GM23338 (cell line): Measurements from ENCODE around the gene PRPF39. TPM values are rescaled to one million over a fixed set of nuclear protein-coding genes. Genes with fewer than 3 reads are reported as not detected.

Experiments used
- ATAC-seq: fragments of 200-7000 bp; cut with Tn5 transposase; 3 replicates; pipeline ENCODE4 v1.9.1; 2020
- DNase-seq: peaks from one replicate; pipeline ENCODE4 v3.0.0-alpha.2; 2015; ENCODE audit warnings: low spot score
- H2AFZ ChIP-seq: fragments of 200-600 bp; sonication (generic); 2 replicates; pipeline ENCODE4 v1.8.0; 2016; ENCODE audit warnings: antibody characterized with exemption, mild to moderate bottlenecking, moderate library complexity
- H3F3A ChIP-seq: fragments of 200-600 bp; sonication (generic); replicated peaks from 2 replicates; pipeline ENCODE4 v1.8.0; 2017; ENCODE audit warnings: antibody characterized with exemption, mixed run types, low read depth
- H3K27ac ChIP-seq: fragments of 200-600 bp; sonication (generic); 2 replicates; pipeline ENCODE4 v1.6.1; 2016; ENCODE audit warnings: low read depth
- H3K27me3 ChIP-seq: fragments of 200-600 bp; sonication (generic); 2 replicates; pipeline ENCODE4 v1.8.0; 2016; ENCODE audit warnings: mild to moderate bottlenecking, mixed run types, moderate library complexity; ENCODE audit not compliant: insufficient read depth
- H3K36me3 ChIP-seq: fragments of 200-600 bp; sonication (generic); 2 replicates; pipeline ENCODE4 v1.8.0; 2016; ENCODE audit warnings: mild to moderate bottlenecking; ENCODE audit not compliant: insufficient read depth
- H3K4me1 ChIP-seq: fragments of 200-600 bp; sonication (generic); 2 replicates; pipeline ENCODE4 v1.8.0; 2016; ENCODE audit warnings: mild to moderate bottlenecking, moderate library complexity; ENCODE audit not compliant: insufficient read depth
- H3K4me2 ChIP-seq: fragments of 200-600 bp; sonication (generic); 2 replicates; pipeline ENCODE4 v1.7.1; 2017; ENCODE audit warnings: mixed run types
- H3K4me3 ChIP-seq: fragments of 200-600 bp; sonication (generic); 2 replicates; pipeline ENCODE4 v1.6.1; 2016; ENCODE audit warnings: mixed run types
- H3K79me2 ChIP-seq: fragments of 200-600 bp; sonication (generic); replicated peaks from 2 replicates; pipeline ENCODE4 v1.8.0; 2017; ENCODE audit warnings: mild to moderate bottlenecking; ENCODE audit not compliant: insufficient read depth
- H3K9me2 ChIP-seq: fragments of 200-600 bp; sonication (generic); 2 replicates; pipeline ENCODE4 v1.8.0; 2017; ENCODE audit not compliant: insufficient read depth
- H4K20me1 ChIP-seq: fragments of 200-600 bp; sonication (generic); replicated peaks from 2 replicates; pipeline ENCODE4 v1.8.0; 2017; ENCODE audit warnings: mild to moderate bottlenecking; ENCODE audit not compliant: insufficient read depth
- H3K27ac Mint-ChIP-seq: 2 replicates; pipeline ENCODE4 v1.8.0; 2020; ENCODE audit warnings: inconsistent platforms, mild to moderate bottlenecking, moderate library complexity, mixed read lengths
- H3K27me3 Mint-ChIP-seq: 3 replicates; pipeline ENCODE4 v1.8.0; 2022; ENCODE audit warnings: low read depth, mild to moderate bottlenecking, moderate library complexity, mixed read lengths, inconsistent platforms; ENCODE audit not compliant: insufficient read depth, poor library complexity
- H3K36me3 Mint-ChIP-seq: 3 replicates; pipeline ENCODE4 v1.8.0; 2021; ENCODE audit warnings: low read depth, mild to moderate bottlenecking, inconsistent platforms, moderate library complexity, mixed read lengths
- H3K4me1 Mint-ChIP-seq: 3 replicates; pipeline ENCODE4 v1.8.0; 2020; ENCODE audit warnings: mild to moderate bottlenecking, inconsistent platforms, mixed read lengths
- H3K4me3 Mint-ChIP-seq: 3 replicates; pipeline ENCODE4 v1.8.0; 2021; ENCODE audit warnings: moderate library complexity, mild to moderate bottlenecking, inconsistent platforms, mixed read lengths
- H3K9me3 Mint-ChIP-seq: 3 replicates; pipeline ENCODE4 v1.8.0; 2020; ENCODE audit warnings: moderate library complexity, mild to moderate bottlenecking, inconsistent platforms, mixed read lengths
- EZH2 ChIP-seq: fragments of 200-600 bp; sonication (generic); IDR thresholded peaks from one replicate; pipeline ENCODE4 v1.8.0; 2017; ENCODE audit warnings: antibody characterized with exemption, mild to moderate bottlenecking, low read depth; ENCODE audit not compliant: unreplicated experiment
- JUNB ChIP-seq: IDR thresholded peaks from one replicate; pipeline ENCODE4 v1.6.1; 2016; ENCODE audit warnings: antibody characterized with exemption; ENCODE audit not compliant: unreplicated experiment
- NANOG ChIP-seq: IDR thresholded peaks from 2 replicates; pipeline ENCODE4 v1.6.1; 2016; ENCODE audit warnings: antibody characterized with exemption, borderline replicate concordance
- POLR2AphosphoS5 ChIP-seq: IDR thresholded peaks from 2 replicates; pipeline ENCODE4 v1.6.1; 2016; ENCODE audit warnings: antibody characterized with exemption, low read depth
- ZNF114 ChIP-seq: fragments of 250-450 bp; sonication (Bioruptor Pico); IDR thresholded peaks from 2 replicates; pipeline ENCODE4 v1.5.0; 2020; ENCODE audit warnings: mild to moderate bottlenecking, moderate library complexity
- ZNF331 ChIP-seq: fragments of 250-450 bp; sonication (Bioruptor Pico); IDR thresholded peaks from 2 replicates; pipeline ENCODE4 v1.5.0; 2020; ENCODE audit warnings: low read depth, mild to moderate bottlenecking, moderate library complexity
- polyA plus RNA-seq: library from polyadenylated mRNA; unstranded; fragments of >200 nt; fragmentation: Nextera tagmentation; extraction: Ambion mirVana; gene quantifications from 2 replicates; pipeline ENCODE4 v1.2.1, GENCODE V29; 2016
- total RNA-seq: library from RNA; depleted of rRNA; stranded (reverse); fragments of >200 nt; shearing (Covaris generic); gene quantifications from 2 replicates; pipeline ENCODE4 v1.2.3, GENCODE V29; 2014
- TF ChIP-seq, protein P1 (sequence below): fragments of 250-450 bp; sonication (Bioruptor Pico); IDR thresholded peaks from 2 replicates; pipeline ENCODE4 v1.5.0; 2020; ENCODE audit warnings: mild to moderate bottlenecking, moderate library complexity

PRPF39 gene
- total and polyA plus RNA-seq, 2 experiments from 2014 or later = 30.7 to 56.9 TPM

DNA sequence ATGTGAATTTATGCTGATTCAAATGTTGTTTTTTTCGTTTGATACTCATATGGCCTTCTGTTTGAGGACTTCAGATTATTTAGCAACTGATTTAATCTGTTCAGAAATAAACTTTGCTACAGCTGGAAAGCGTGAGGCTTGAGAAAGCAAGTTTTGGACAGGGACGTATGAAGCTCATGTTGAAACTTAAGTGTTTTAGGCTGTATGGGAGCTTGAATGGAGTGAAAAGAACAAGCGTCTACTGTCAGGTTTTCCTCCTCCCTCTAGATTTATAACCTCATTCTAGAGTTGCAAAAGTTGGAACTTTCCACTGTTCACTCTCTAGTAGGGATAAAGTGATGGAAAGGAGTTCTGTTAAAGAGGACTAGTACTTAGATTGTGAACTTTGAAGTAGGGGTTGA is 1.0 kb downstream of the PRPF39 start:
- peak overlapping the region; percentile 98 for H3K4me3 ChIP-seq
- H3K4me2 ChIP-seq = peak overlapping the region; percentile 89
- H3K27me3 Mint-ChIP-seq = peaks cover 12% of the 10 kb centered on the region
- ATAC-seq (no peak), DNase-seq (no peak)
- peak overlapping the region; percentile 100 for H3K4me3 Mint-ChIP-seq
- no peak for TF ChIP-seq EZH2
- no peak for TF ChIP-seq POLR2AphosphoS5
- TF ChIP-seq, protein P1, sequence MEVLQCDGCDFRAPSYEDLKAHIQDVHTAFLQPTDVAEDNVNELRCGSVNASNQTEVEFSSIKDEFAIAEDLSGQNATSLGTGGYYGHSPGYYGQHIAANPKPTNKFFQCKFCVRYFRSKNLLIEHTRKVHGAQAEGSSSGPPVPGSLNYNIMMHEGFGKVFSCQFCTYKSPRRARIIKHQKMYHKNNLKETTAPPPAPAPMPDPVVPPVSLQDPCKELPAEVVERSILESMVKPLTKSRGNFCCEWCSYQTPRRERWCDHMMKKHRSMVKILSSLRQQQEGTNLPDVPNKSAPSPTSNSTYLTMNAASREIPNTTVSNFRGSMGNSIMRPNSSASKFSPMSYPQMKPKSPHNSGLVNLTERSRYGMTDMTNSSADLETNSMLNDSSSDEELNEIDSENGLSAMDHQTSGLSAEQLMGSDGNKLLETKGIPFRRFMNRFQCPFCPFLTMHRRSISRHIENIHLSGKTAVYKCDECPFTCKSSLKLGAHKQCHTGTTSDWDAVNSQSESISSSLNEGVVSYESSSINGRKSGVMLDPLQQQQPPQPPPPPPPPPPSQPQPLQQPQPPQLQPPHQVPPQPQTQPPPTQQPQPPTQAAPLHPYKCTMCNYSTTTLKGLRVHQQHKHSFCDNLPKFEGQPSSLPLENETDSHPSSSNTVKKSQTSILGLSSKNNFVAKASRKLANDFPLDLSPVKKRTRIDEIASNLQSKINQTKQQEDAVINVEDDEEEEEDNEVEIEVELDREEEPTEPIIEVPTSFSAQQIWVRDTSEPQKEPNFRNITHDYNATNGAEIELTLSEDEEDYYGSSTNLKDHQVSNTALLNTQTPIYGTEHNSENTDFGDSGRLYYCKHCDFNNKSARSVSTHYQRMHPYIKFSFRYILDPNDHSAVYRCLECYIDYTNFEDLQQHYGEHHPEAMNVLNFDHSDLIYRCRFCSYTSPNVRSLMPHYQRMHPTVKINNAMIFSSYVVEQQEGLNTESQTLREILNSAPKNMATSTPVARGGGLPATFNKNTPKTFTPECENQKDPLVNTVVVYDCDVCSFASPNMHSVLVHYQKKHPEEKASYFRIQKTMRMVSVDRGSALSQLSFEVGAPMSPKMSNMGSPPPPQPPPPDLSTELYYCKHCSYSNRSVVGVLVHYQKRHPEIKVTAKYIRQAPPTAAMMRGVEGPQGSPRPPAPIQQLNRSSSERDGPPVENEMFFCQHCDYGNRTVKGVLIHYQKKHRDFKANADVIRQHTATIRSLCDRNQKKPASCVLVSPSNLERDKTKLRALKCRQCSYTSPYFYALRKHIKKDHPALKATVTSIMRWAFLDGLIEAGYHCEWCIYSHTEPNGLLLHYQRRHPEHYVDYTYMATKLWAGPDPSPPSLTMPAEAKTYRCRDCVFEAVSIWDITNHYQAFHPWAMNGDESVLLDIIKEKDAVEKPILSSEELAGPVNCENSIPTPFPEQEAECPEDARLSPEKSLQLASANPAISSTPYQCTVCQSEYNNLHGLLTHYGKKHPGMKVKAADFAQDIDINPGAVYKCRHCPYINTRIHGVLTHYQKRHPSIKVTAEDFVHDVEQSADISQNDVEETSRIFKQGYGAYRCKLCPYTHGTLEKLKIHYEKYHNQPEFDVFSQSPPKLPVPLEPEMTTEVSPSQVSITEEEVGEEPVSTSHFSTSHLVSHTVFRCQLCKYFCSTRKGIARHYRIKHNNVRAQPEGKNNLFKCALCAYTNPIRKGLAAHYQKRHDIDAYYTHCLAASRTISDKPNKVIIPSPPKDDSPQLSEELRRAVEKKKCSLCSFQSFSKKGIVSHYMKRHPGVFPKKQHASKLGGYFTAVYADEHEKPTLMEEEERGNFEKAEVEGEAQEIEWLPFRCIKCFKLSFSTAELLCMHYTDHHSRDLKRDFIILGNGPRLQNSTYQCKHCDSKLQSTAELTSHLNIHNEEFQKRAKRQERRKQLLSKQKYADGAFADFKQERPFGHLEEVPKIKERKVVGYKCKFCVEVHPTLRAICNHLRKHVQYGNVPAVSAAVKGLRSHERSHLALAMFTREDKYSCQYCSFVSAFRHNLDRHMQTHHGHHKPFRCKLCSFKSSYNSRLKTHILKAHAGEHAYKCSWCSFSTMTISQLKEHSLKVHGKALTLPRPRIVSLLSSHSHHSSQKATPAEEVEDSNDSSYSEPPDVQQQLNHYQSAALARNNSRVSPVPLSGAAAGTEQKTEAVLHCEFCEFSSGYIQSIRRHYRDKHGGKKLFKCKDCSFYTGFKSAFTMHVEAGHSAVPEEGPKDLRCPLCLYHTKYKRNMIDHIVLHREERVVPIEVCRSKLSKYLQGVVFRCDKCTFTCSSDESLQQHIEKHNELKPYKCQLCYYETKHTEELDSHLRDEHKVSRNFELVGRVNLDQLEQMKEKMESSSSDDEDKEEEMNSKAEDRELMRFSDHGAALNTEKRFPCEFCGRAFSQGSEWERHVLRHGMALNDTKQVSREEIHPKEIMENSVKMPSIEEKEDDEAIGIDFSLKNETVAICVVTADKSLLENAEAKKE (CRISPR knock-in tag) = no peak
- no peaks in the 10 kb centered on the region for H3K9me2 ChIP-seq
- 0 out of 3 replicates have a peak, but pooled peaks cover under 1% of the 10 kb centered on the region for H3K9me3 Mint-ChIP-seq
- H3K27ac Mint-ChIP-seq = peak overlapping the region; percentile 92
- H3K79me2 ChIP-seq = peaks cover 60% of the 10 kb centered on the region
- peaks cover 40% of the 10 kb centered on the region for H4K20me1 ChIP-seq
- peaks cover 21% of the 10 kb centered on the region for H3K4me1 Mint-ChIP-seq
- no peak overlapping the region for H3K27ac ChIP-seq
- H2AFZ ChIP-seq = no peak overlapping the region
- H3K36me3 ChIP-seq = no peaks in the 10 kb centered on the region
- H3K4me1 ChIP-seq = no peaks in the 10 kb centered on the region; the same call in none of the 2 replicates
- peaks cover 3% of the 10 kb centered on the region; the same call in 2 of the 3 replicates for H3K36me3 Mint-ChIP-seq
- no peaks in the 10 kb centered on the region for H3F3A ChIP-seq
- no peaks in the 10 kb centered on the region for H3K27me3 ChIP-seq

GRCh38 chr14:45089813-45090212 is 5.9 kb downstream of the PRPF39 start:
- no peak overlapping the region for H3K4me2 ChIP-seq
- TF ChIP-seq NANOG (no peak), ZNF331 (CRISPR knock-in tag) (no peak), POLR2AphosphoS5 (no peak), JUNB (no peak), ZNF114 (CRISPR knock-in tag) (no peak)
- TF ChIP-seq, protein P1 (CRISPR knock-in tag) = no peak

More at GRCh38 chr14:45089813-45090212, 5.9 kb downstream of the PRPF39 start:
- no peak overlapping the region for H3K4me3 ChIP-seq
- Mint-ChIP-seq H3K9me3 (no peaks in the 10 kb centered on the region), H3K27ac (no peak overlapping the region), H3K4me3 (no peak overlapping the region), H3K27me3 (peaks cover 3% of the 10 kb centered on the region), H3K4me1 (peaks cover 16% of the 10 kb centered on the region), H3K36me3 (peaks cover 3% of the 10 kb centered on the region; the same call in 2 of the 3 replicates)
- no peak overlapping the region for H3K27ac ChIP-seq
- H3K27me3 ChIP-seq = no peaks in the 10 kb centered on the region
- DNase-seq (no peak), ATAC-seq (no peak)
- H3K79me2 ChIP-seq = peaks cover 100% of the 10 kb centered on the region
- H3K4me1 ChIP-seq = no peaks in the 10 kb centered on the region; the same call in none of the 2 replicates
- peaks cover 51% of the 10 kb centered on the region for H4K20me1 ChIP-seq
- H3K36me3 ChIP-seq = peaks cover under 1% of the 10 kb centered on the region; the same call in 1 of the 2 replicates
- H3K9me2 ChIP-seq = no peaks in the 10 kb centered on the region
- H2AFZ ChIP-seq = no peak overlapping the region
- no peaks in the 10 kb centered on the region for H3F3A ChIP-seq
